GM19372 (cell line): ENCODE data around the gene GATB.
"Not testable (repeated sequence)": the region's sequence is repeated elsewhere in the genome, so short reads cannot be mapped to it uniquely, and the experiment has no call there.

ENCODE experiments used
- ATAC-seq: cut with Tn5 transposase; IDR thresholded peaks from one replicate; pipeline ENCODE4 v1.9.1; 2021; ENCODE audit warnings: mild to moderate bottlenecking, low read depth, moderate library complexity; ENCODE audit not compliant: unreplicated experiment

Gene GATB

DNA sequence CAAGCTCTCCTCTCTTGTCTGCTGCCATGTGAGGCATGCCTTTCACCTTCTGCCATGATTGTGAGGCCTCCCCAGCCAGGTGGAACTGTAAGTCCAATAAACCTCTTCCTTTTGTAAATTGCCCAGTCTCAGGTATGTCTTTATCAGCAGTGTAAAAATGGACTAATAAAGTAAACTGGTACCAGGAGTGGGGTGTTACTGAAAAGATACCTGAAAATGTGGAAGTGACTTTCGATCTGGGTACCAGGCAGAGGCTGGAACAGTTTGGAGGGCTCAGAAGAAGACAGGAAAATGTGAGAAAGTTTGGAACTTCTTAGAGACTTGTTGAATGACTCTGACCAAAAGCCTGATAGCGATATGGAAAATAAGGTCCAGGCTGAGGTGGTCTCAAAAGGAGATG lies 24.0 kb downstream of the GATB start:
- ATAC-seq: not testable (repeated sequence)

DNA sequence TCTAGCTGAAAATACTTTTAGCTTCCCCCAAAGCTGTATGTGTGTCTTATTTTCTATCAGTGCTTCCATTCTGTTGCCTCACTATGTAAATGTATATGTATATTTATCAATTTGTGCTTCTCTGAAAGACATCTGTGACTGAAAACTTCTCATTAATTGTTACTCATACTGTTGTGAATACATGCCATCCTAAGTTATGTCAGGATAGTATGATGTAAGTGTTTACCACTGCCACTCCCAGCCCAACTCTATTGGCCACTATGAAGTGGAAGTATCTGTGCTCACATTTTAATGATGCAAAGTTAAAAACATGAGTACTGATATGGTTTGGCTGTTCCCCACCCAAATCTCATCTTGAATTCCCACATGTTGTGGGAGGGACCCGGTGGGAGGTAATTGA lies 24.4 kb downstream of the GATB start:
- ATAC-seq: no peak

DNA sequence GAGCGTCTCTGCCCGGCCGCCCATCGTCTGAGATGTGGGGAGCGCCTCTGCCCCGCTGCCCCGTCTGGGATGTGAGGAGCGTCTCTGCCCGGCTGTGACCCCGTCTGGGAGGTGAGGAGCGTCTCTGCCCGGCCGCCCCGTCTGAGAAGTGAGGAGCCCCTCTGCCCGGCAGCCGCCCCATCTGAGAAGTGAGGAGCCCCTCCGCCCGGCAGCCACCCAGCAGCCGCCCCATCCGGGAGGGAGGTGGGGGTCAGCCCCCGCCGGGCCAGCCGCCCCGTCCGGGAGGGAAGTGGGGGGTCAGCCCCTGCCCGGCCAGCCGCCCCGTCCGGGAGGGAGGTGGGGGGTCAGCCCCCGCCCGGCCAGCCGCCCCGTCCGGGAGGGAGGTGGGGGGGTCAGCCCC lies 29.1 kb downstream of the GATB start:
- ATAC-seq: not testable (repeated sequence)

DNA sequence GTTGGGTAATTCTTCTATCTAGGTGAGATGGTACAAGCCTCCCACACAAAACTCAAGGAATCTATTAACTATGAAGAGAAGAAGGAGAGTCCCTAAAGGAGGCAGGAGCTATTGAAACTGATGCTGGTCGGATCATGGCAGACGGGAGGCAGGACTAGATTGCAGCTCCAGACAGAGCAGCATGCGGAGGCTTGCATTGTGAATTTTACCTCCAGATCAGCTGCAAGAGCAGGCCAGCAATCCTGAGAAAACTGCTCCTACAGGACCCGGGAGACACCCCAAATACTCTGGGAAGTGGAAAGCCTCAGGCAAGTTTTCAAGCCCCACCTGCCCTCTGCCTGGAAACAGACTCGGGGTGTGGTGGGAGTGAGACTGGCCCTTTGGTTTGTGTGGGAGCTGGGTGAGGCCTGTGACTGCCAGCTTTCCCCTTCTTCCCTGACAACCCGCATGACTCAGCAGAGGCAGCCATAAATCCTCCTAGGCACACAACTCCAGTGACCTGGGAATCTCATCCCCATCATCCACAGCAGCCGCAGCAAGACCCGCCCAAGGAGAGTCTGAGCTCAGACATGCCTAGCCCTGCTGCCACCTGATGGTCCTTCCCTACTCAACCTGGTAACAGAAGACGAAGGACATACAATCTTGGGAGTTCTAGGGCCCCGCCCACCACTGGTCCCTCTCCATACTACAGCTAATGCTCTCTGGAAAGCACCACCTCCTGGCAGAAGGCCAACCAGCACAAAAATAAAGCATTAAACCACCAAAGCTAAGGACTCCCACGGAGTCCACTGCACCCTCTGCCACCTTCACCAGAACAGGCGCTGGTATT lies 30.9 kb downstream of the GATB start:
- ATAC-seq: no peak

DNA sequence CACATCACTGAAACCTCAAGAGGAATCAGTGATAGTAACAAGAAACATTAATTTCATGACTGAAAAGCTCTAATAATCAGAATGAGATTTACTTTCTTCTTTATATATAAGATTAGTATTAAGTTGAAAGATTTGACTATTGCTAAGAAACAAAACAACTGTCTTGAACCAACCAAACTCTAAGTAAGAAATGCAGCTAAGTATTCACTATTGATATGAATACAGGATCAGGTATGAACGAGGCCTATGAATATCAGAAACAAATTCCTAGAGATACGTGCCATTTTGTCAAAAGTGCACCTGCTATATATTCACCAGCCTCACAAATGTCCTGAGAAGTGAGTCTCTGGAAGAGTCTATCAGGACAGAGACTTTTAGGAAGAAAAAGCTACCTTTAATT lies 32.1 kb downstream of the GATB start:
- ATAC-seq: no peak

DNA sequence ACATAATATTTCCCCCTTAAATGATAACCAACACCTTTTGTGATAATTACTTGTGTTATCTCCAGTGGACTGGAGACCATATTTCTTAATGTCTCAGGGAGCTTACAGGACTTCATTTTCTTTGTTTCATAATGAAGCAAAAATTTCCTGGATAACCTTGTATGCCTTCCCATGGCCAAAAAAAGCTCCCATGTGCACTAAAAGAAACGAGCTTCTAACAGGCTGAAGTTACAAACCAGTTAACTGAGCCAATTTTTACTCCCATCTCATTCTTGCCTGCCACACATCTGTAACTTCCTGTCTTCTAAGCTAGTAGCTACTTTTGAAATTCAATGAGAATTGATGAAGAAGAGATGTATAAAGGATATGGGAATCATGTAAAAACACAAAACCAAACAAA lies 32.8 kb downstream of the GATB start:
- ATAC-seq: no peak

DNA sequence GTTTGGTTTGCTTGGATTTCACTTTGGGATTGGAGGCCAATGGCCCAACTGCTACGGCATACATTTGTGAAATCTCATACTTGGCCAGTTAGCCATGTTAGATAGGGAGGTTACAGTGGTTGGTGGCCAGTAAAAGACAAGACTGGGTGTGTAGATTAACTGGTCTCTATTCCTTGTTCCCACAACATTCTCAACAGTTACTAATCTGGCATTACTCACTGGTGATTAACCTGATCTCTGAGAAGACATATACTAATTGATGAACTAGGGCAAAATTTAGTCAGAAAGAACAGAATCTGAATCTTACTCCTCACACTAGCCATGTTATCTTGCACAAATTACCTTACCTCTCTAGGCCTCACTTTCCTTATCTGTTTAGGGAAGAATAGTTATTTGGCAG lies 33.4 kb downstream of the GATB start:
- ATAC-seq: no peak

DNA sequence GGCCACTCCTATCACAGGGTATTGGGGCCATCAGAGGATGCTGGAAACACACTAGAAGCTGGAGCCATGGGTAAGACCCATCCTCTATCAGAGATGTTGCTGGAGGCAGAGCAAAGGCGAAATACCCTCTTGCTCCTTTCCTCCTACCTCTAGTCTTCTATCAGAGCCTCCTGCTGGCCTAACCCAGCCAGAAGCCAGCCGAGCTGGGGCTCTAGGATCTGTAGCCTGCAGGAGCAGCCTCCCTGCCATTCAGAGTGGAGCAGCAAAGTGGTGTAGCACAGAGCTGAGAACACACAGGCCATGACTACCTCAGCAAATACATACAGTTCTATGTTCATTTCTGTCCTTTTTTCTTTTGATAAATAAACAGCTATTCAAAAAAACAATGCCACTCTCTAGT lies 35.7 kb downstream of the GATB start:
- ATAC-seq: no peak

DNA sequence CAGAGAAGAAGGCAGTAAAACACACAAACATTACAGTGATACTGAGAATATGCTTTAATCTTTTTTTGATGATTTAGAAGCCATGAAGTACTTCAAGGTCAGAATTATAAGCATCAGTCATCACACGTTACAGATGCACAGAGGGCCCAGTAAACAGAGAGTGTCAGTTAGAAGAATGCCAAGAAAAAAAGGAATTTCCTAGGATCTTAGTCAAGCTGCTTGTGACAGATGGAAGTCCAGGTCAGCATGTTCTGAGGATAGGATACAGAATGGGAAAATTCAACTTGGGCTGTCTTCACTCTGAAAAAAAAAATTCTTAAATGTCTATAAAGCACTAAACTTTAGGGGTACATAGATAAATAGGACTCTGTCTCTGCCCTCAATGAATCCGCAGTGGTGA lies 38.9 kb downstream of the GATB start:
- no peak for ATAC-seq

DNA sequence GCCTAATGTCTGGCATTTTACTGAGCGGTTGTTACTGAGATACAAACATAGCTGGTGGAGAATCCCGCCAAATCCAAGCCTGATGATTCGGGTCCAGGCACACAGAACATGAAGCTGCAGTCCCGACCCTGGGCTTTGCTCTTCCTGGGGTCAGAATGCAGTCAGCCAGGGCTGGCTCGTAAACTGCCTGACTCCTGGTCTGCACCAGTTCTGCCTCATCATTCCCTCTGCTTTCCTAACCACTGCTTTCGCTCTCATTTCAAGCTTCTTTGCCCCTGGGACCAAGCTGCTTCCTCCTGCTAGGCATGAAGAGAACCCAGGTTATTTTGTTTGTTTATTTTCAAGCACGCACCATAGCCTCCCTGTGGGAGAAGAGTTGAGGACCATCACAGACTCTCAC lies 39.3 kb downstream of the GATB start:
- no peak for ATAC-seq

DNA sequence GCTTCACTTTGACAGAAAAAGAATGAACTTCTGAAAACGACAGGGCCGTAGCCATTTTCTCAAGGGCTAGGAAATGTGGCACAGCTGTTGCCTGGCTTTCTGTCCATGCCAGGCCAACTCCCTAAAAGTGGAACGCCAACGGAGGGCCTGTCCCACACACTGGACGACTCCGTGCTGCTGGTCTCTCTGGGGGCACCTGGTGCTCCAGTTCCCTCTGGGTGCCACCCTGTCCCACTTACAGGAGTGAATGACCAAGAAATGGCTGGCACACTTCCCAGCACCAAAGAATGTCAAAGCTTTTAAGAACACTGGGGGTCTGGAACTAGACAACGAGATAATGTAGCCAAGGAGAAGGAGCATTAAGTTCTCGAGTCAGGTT lies 40.9 kb downstream of the GATB start:
- ATAC-seq: no peak

DNA sequence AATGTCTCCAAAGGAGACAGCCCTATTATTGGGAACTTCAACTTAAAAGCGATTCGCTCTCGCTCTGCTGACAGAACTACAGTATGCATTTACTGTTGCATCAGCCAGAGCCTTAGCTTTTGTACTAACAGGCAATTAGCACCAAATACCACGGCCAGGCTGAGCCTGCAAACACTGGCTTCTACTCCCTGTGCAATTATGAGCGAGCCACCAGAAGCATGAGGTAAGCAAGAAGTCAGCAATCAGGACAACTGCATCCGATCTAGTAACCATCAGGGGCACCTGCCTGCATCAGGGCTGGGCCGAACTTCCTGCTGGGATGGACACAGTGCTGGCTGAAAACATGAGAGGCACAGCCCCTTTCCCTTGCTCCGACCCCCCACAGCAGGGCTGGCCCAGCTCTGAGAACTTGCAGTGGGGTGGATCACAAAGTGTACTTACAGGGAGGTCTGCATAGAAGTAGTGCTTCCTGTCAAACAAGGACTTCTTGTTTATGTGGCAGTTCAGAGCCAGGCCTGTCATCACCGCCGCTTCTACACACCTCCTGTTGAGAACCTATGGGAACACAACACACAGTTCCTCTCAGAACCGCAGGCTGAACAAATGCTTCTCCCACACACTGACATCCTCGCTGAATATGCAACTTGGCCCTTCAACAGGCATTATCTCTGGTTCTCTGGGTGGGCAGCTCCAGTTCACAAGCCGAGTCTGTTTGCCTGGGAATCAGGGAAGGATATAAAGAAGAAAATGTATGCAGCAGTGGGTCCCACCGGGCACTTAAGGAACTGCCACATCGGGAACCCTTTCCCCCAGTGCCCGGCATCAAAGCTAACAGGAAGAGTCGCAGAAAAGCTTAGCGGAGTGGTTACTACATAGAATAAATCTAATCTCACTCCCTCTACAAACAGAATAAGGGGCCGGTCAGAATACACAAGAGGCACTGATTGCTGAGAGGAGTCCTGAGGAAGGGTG lies 41.5 kb downstream of the GATB start:
- ATAC-seq: no peak

DNA sequence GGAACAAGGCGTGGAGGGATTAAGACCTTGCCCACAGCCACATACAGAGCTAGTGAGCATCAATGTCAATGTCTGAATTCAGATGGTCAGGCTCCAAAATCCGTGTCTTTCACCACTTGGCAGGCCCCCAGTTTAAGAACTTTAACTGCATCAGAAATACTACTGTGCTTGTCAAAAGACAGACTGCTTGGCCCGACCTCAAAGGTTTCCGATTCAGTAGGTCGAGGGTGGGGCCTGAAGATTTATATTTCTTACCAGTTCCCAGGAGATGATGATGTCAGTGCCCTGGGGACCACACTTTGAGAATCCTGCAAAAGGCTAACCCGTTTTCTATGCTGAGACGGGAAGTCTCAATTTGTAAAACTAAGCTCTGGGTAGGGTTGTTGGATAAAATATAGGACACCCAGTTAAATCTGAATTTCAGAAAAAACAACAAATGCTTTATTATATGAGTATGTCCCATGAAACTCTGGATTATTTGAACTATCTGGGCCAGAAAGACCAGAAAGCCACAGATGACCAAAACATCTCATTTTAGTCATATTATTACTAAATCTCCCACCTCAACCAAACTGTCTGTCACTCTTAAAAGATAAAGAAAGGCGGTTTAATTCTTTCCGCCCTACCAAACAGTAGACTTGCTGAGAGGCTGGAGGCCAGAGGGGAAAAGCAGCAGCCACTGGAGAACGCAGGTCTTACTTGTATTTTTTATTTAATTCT lies 42.7 kb downstream of the GATB start:
- no peak for ATAC-seq

DNA sequence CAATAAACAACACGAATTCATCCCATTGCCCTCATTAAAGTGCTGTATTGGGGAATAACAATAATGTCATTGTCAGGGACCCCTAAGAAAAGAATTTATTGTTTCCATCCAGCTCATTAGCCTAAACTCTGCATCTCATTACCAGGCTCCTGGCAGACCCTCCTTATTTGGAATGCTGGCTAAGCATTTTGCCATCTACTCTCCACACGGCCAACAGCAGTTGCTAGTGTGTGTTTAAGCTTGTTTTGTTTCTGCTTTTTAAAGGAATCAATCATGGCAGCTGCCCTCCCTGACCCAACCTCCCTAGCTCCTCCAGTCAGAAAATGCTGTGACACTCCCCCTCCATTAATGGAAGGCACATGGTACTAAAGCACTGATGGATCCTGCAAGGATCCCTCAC lies 43.5 kb downstream of the GATB start:
- ATAC-seq: no peak

DNA sequence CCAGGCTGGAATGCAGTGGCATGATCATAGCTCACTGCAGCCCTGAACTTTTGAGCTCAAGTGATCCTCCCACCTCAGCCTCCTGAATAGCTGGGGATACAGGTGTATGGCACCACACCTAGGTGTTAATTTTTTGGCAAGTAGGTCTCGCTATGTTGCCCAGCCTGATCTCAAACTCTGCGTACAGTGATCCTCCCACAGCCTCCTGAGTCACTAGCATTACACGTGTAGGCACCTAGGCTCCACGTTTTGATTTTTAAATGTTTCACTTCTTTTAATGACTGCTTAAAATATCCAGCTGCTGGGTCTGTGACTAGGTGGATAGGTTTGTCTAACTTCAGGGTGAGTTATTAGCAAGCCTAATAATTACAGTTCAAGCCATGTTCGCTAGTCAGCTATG lies 44.5 kb downstream of the GATB start:
- no peak for ATAC-seq

DNA sequence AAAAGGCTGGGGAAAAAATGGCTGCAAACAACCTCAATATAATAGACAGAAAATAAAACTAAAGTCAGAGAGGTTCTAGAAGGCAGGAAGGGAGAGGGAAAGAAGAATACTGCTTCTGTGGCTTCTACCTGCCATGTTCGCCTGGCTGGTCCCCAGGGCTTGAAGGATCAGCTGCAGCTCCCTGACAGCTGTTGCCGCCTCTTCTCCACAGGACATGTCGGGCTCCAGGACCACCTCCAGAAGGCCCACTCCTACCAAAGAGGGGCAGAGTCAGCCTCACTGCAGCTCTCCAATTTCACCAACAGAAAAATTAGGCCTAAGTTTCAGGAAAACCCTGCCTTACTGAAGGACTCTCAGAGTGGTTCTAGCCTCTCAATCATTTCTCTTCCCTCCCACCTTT lies 44.9 kb downstream of the GATB start:
- ATAC-seq: no peak

DNA sequence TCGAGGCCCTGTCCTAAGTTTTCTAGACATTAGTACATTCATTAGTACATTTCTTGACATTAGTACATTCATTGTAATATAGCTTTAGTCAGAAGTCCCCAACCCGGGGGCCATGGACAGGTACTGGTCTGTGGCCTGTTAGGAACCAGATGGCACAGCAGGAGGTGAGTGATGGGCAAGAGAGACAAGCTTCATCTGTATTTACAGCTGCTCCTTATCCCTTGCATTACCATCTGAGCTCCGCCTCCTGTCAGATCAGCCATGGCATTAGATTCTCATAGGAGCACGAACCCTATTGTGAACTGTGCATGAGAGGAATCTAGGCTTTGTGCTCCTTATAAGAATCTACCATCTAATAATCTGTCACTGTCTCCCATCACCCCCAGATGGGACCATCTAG lies 48.0 kb downstream of the GATB start:
- no peak for ATAC-seq

DNA sequence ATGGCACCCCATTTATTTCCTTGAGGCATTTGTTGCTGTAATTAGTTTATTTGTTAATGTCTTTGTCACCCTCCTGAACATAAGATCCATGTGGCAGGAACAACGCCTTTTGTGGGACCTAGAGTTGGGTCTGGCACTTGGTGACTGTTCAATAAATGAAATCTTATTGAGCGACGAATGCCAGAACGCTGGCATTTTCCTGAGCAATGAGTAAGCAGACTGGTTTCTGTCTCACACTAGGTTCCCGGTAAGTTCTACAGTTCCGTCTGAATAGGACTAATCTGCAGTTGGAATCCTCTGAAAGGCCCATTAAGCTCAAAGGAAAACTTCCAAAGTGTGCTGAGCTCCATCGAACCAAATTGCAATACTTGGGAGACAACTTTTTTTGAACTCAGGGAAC lies 49.2 kb downstream of the GATB start:
- no peak for ATAC-seq

DNA sequence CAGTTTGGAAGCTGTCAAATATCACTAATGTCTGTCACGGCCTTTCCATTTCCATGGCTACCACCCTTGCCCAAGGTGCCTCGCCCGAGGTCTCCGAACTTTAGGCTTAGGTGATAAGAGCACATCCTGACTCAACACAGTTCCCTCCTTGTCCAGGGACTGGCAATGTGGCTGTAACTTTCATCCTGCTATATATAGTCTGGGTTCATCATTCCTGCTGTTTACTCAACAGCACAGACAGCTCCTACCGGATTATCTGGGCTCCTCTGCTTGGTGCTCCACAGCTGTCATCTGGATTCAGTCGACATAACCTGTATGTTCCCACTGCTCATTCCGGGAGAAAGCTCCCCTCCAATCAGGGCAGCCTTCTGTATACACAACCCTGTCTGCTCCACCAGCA lies 51.2 kb downstream of the GATB start:
- ATAC-seq: no peak

DNA sequence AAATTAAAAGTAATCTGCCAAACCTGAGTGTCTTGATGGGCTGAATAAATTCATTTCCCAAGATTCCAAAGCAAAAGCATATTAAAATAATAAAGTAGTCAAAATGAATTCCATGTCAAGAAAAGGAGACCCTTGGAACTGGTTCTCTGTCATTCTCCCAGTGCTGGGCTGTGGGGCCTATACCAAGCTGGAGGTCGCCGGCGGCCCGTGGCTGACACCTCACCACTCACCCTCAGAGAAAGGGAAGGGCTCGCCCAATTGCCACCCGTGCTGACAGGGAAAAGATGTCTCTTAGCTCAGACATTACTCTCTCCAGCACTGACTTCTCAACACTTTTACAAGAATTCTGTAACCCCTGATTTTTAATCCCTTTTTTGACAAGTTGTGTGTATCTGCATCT lies 51.7 kb downstream of the GATB start:
- ATAC-seq: no peak

DNA sequence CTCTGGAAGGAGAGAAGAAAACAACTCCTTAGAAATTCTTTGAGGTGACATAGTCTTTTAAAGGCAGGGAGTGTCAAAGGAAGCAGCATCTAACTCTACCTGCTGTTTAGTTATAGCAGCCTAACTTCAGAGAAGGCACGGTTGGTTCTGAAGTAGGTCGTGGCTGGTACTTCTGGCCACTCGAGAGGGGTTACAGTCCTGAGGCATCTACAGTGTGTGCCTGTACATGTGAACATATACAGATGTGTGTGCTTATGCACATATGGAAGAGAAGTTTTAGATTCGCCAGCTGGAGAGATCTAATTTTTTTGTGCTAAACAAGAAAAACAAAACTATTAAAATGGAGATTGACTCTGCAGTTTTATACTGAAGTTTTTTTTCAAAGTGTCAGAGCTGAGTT lies 52.7 kb downstream of the GATB start:
- no peak for ATAC-seq
